Fibroblast of pulmonary artery (primary cell): Measurements from ENCODE around the gene SBK3.

Source experiments
- DNase-seq: peaks from one replicate; pipeline ENCODE4 v3.0.0-alpha.2; 2010; ENCODE audit warnings: low read depth
- H3K4me3 ChIP-seq: replicated peaks from 2 replicates; pipeline ENCODE4 v1.5.1; 2011; ENCODE audit warnings: low read depth, mild to moderate bottlenecking, control low read depth, low read length, moderate library complexity
- CTCF ChIP-seq: IDR thresholded peaks from 2 replicates; pipeline ENCODE4 v1.5.1; 2011; ENCODE audit warnings: mild to moderate bottlenecking, control low read depth, low read length, inconsistent platforms; ENCODE audit errors: missing control alignments

The SBK3 gene

GRCh38 chr19:55581145-55581822 lies 35.9 kb upstream of the SBK3 start:
- TF ChIP-seq CTCF = no peak
- peak overlapping the region; percentile 93 for H3K4me3 ChIP-seq
- no peak for DNase-seq

GRCh38 chr19:55580628-55581144 lies 35.3 kb upstream of the SBK3 start, which contains the start of gene ZNF579:
Gene ZNF579, minus strand, starts transcription at chr19:55580848. Its CDS starts 1,209 bp downstream, at chr19:55579639.
- peak; percentile 95 for DNase-seq

GRCh38 chr19:55579766-55580621 lies 34.7 kb upstream of the SBK3 start:
- DNase-seq = peak; percentile 37
- no peak for TF ChIP-seq CTCF

More at GRCh38 chr19:55580628-55581144, 35.3 kb upstream of the SBK3 start, which contains the start of gene ZNF579:
- H3K4me3 ChIP-seq = peak within 1 kb of the TSS; percentile 93
- TF ChIP-seq CTCF = no peak

GRCh38 chr19:55578761-55579747 lies 33.7 kb upstream of the SBK3 start:
- TF ChIP-seq CTCF = no peak
- no peak for DNase-seq
- peak overlapping the region; percentile 93 for H3K4me3 ChIP-seq

More at GRCh38 chr19:55579766-55580621, 34.7 kb upstream of the SBK3 start:
- H3K4me3 ChIP-seq = peak overlapping the region; percentile 93

GRCh38 chr19:55578031-55578760 lies 32.9 kb upstream of the SBK3 start:
- H3K4me3 ChIP-seq = no peak overlapping the region
- DNase-seq = no peak
- no peak for TF ChIP-seq CTCF
